Kidney epithelial cell (primary cell): ENCODE results near the gene CANT1. TPM values are rescaled to one million over a fixed set of nuclear protein-coding genes. Genes with fewer than 3 reads are reported as not detected.

ENCODE experiments used
- DNase-seq: peaks from one replicate; pipeline ENCODE4 v3.0.0-alpha.2; 2010; ENCODE audit warnings: low read depth
- H3K27me3 ChIP-seq: 2 replicates; pipeline ENCODE4 v1.6.0; 2011; ENCODE audit warnings: low read length; ENCODE audit not compliant: control insufficient read depth, insufficient read depth
- H3K36me3 ChIP-seq: 2 replicates; pipeline ENCODE4 v1.5.1; 2011; ENCODE audit warnings: low read length; ENCODE audit not compliant: control insufficient read depth, insufficient read depth
- H3K4me3 ChIP-seq: 2 replicates; pipeline ENCODE4 v1.5.1; 2011; ENCODE audit warnings: low read depth, mild to moderate bottlenecking, control low read depth, low read length
- total RNA-seq: library from RNA; depleted of rRNA; stranded (reverse); fragments of >200 nt; gene quantifications from 2 replicates; pipeline ENCODE4 v1.2.3, GENCODE V29; 2015
- TF ChIP-seq, protein P1 (sequence below): IDR thresholded peaks from 2 replicates; pipeline ENCODE4 v1.5.1; 2011; ENCODE audit warnings: mild to moderate bottlenecking, moderate library complexity, low read length, control low read depth, inconsistent platforms; ENCODE audit not compliant: insufficient read depth, poor library complexity, severe bottlenecking

Gene CANT1
- total RNA-seq, 1 donor from 2014 or later = 54.6 TPM

DNA sequence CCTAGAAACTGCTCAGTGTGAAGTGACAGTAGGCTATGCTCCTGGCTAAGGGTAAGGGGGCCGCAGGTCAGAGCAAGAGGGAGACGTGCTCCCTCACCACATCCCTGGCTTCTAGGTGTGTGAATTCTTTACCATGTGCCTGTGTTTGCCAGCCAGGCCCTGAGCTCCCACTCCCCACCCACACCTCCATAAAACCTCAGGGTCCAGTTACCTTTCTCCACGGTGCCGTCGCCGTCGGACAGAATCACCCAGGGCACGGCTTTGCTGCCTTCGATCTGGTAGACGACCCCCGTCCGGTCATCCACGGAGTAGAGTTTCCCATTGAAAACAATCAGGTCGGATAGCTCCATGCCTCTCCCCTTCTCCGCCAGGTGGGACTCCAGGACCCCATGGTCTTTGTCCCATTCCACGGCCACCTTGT, 12.8 kb downstream of the CANT1 start:
- H3K4me3 ChIP-seq = no peak overlapping the region
- no peak for DNase-seq
- TF ChIP-seq, protein P1, sequence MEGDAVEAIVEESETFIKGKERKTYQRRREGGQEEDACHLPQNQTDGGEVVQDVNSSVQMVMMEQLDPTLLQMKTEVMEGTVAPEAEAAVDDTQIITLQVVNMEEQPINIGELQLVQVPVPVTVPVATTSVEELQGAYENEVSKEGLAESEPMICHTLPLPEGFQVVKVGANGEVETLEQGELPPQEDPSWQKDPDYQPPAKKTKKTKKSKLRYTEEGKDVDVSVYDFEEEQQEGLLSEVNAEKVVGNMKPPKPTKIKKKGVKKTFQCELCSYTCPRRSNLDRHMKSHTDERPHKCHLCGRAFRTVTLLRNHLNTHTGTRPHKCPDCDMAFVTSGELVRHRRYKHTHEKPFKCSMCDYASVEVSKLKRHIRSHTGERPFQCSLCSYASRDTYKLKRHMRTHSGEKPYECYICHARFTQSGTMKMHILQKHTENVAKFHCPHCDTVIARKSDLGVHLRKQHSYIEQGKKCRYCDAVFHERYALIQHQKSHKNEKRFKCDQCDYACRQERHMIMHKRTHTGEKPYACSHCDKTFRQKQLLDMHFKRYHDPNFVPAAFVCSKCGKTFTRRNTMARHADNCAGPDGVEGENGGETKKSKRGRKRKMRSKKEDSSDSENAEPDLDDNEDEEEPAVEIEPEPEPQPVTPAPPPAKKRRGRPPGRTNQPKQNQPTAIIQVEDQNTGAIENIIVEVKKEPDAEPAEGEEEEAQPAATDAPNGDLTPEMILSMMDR = no peak
- no peaks in the 10 kb centered on the region for H3K27me3 ChIP-seq
- H3K36me3 ChIP-seq = peaks cover 1% of the 10 kb centered on the region

DNA sequence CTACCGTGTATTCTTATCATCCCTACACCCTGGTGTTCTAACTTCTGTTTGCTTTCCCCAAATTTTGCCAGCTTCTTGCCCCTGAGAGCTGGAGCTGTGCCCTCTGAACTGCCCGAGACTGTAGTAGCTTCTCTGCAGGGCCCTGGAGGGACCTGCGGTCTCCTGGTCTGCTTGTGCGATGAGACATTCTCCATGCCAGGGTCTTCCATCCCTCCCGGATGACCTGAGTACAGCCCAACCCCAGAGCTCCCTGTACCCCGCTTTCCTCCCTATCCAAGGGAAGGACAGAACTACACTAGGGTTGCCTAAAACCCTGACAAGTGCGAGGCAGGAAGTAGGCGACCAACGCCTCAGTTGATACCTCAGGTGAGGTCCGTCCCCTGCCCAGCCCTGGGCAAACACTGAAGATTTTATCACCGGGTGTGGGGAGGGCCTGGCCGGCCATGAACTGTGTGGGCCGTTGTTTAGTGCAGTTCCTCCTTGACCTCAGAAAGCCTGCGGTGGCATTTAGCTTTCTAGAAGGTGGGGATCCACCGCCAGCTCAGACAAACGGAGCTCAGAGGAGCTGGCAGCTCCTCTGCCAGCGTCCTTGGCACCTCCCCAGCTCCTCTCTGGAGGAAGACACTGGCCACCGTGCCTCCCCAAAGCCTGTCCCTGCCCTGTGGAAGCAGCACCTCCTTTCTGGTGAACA, 13.7 kb downstream of the CANT1 start:
- Histone ChIP-seq H3K27me3 (no peaks in the 10 kb centered on the region), H3K4me3 (no peak overlapping the region), H3K36me3 (peaks cover 2% of the 10 kb centered on the region)
- TF ChIP-seq, protein P1 = no peak
- no peak for DNase-seq

DNA sequence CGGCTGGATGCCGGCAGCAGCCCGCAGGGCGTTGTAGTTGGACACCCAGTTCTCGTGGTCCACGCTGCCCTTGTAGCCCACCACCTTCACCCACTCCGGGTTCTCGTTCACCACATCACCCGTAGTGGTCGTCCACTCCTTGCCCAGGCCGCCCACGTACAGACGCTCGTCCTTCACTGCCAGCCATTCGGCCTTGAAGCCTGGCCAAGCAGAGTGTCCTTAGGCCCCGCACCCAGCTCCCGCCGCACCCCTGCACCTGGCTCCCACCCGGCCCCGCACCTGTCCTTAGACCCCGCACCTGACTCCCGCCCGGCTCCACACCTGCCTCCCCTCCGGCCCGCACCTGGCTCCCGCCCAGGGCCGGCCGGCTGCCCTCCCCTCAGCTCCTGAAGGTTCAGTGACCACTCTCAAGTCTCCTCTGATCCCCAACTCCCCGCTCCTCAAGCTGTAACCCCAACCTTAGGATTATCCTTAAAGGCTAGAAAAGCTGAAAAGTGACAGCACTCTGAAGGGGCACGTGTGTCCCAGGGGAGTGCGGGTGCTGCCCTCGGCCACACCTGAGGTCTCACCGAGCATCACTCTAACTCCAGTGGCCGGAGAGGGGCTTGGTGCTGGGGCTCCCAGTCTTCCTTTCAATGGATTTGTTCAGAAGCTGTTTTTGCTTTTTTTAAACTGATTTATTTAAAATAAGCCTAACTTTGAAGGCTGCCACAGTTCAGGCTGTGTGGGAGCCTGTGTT, 14.4 kb downstream of the CANT1 start:
- TF ChIP-seq, protein P1 = no peak
- Histone ChIP-seq H3K4me3 (no peak overlapping the region), H3K27me3 (no peaks in the 10 kb centered on the region), H3K36me3 (peaks cover 2% of the 10 kb centered on the region)
- DNase-seq = no peak

DNA sequence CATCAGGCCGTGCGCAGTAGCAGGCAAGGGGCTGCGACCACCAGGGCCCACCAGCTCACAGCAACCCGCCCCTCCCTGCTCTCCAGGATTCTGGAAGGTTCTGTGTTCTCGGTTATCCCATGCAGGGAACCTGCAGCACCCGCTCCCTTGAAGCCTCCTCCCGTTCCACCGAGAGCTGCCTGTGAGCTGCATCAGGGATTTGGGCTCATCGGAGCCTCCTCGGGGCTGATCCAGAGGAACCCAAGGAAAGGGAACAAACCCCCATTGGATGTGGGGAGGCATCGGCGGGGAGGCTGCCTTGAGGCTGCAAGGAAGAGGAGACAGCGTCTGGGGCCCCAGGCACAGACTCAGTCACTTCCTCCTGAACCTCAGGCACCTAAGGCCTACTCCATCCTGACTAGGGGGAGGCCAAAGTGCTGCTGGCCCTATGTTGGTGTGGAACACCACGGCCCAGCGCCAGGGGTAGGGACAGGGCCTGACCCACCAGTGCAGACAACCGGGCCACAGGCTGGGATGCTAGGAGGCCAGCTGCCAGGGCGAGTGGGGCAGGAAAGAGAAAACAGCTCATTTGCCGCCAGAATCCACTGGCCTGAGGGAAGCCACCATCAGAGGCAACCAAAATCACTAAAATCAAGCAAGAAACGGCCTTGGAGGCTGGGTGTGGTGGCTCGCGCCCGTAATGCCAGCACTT, 15.4 kb downstream of the CANT1 start:
- Histone ChIP-seq H3K36me3 (peaks cover 2% of the 10 kb centered on the region), H3K27me3 (no peaks in the 10 kb centered on the region), H3K4me3 (no peak overlapping the region)
- DNase-seq = no peak
- TF ChIP-seq, protein P1 = no peak

DNA sequence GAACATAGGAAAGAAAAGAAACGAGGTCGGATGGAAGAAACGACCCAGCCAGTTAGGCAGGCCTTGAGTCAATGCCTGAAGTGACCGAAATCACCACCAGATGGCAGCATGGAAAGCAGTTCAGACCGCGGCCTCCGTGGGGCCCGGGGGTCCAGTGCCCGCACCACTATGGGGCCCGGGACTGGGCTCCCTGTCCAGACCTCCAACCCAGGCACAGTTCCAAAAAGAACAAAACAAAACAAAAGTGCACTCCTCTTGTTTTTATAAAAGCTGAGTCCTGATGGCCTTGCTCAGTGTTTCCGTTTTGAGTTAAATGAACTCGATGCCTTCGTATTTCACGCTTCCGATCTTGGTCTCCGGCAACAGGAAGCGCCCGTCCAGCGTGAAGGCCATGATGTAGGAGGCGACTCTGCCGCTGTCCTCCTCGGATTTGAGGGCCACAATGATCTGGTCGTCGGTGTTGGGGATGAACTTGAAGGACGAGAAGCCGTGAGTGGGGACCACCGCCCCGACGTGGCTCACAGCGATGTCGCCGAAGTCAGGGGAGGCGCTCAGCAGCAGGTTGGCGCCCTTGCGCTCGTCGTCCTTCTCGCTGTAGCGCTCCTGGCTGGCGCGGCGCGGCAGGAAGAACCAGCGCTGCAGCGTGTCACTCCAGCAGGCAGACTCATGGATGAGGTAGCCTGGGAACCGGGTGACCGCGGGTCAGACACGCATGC, 16.2 kb downstream of the CANT1 start:
- TF ChIP-seq, protein P1 = peak; percentile 85
- Histone ChIP-seq H3K4me3 (no peak overlapping the region), H3K27me3 (no peaks in the 10 kb centered on the region), H3K36me3 (peaks cover 2% of the 10 kb centered on the region)
- no peak for DNase-seq
